SJSA1 (cell line): Measurements from ENCODE around the gene BACE2. TPM values are rescaled to one million over a fixed set of nuclear protein-coding genes. Genes with fewer than 3 reads are reported as not detected.
A peak's percentile ranks its signal among the peaks of the same experiment; 100 is the strongest.

Experiments
- DNase-seq, 2 experiments: peaks; one replicate each; pipeline ENCODE4 v3.0.0-alpha.2; 2015 to 2020; ENCODE audit warnings: low spot score in 2 of 2, low read depth in 1 of 2
- H3K27ac ChIP-seq: fragments of 250-450 bp; sonication (Bioruptor Pico); 2 replicates; pipeline ENCODE4 v1.5.1; 2020; ENCODE audit warnings: mild to moderate bottlenecking, moderate library complexity
- H3K27me3 ChIP-seq: fragments of 250-450 bp; sonication (Bioruptor Pico); replicated peaks from 2 replicates; pipeline ENCODE4 v1.5.1; 2020; ENCODE audit warnings: mild to moderate bottlenecking, moderate library complexity
- H3K36me3 ChIP-seq: fragments of 250-450 bp; sonication (Bioruptor Pico); 2 replicates; pipeline ENCODE4 v1.5.1; 2020; ENCODE audit warnings: mild to moderate bottlenecking
- H3K4me1 ChIP-seq: fragments of 250-450 bp; sonication (Bioruptor Pico); replicated peaks from 2 replicates; pipeline ENCODE4 v1.6.1; 2021; ENCODE audit warnings: mild to moderate bottlenecking
- H3K4me3 ChIP-seq: fragments of 250-450 bp; sonication (Bioruptor Pico); 2 replicates; pipeline ENCODE4 v1.5.1; 2020; ENCODE audit warnings: mild to moderate bottlenecking
- H3K9me3 ChIP-seq: fragments of 250-450 bp; sonication (Bioruptor Pico); replicated peaks from 2 replicates; pipeline ENCODE4 v1.5.1; 2020; ENCODE audit warnings: mild to moderate bottlenecking
- total RNA-seq: library from RNA; depleted of rRNA; stranded (reverse); fragments of >200 nt; shearing (Covaris generic); gene quantifications from 2 replicates; pipeline ENCODE4 v1.2.3, GENCODE V29; 2014

The BACE2 gene
- total RNA-seq, 1 experiment from 2014 or later, result 0.50 TPM

DNA sequence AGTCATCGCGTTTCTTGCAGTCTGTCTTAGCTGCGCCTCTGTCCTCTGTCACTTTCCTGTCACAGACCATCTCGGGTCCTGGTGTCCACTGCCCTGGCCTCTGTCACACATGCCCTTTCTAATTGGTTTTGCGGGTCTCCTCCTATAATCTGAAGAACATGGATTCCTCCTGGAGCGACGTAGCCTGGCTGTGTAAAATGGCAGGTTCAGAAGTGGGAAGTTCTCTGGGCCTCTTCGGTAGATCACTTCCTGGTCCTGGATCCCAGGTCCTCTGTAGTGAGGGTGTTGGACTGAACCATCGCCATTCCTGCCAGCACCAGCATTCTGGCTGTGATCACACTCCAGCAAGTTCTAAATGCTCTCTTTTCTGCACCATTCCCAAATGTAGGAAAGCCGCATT lies 149.5 kb downstream of the BACE2 start:
- DNase-seq, result no peak
- Histone ChIP-seq H3K4me3 (no peak overlapping the region), H3K27me3 (peaks cover 40% of the 10 kb centered on the region; the same call in 1 of the 2 replicates), H3K9me3 (no peaks in the 10 kb centered on the region), H3K27ac (no peak overlapping the region), H3K4me1 (no peaks in the 10 kb centered on the region), H3K36me3 (no peaks in the 10 kb centered on the region)

- H3K4me1 ChIP-seq, result no peaks in the 10 kb centered on the region
- H3K4me3 ChIP-seq, result no peak overlapping the region
- no peaks in the 10 kb centered on the region for H3K9me3 ChIP-seq
- peaks cover 40% of the 10 kb centered on the region; the same call in 1 of the 2 replicates for H3K27me3 ChIP-seq
- H3K27ac ChIP-seq, result no peak overlapping the region
- no peak for DNase-seq
- no peaks in the 10 kb centered on the region for H3K36me3 ChIP-seq
Measured at GRCh38 chr21:41318218-41318617, 150.3 kb downstream of the BACE2 start.

GRCh38 chr21:41319273-41319672 lies 151.3 kb downstream of the BACE2 start:
- H3K27me3 ChIP-seq, result peaks cover 34% of the 10 kb centered on the region; the same call in 1 of the 2 replicates
- H3K4me3 ChIP-seq, result no peak overlapping the region
- H3K27ac ChIP-seq, result no peak overlapping the region
- no peaks in the 10 kb centered on the region for H3K36me3 ChIP-seq
- no peak for DNase-seq
- H3K4me1 ChIP-seq, result no peaks in the 10 kb centered on the region
- no peaks in the 10 kb centered on the region for H3K9me3 ChIP-seq

GRCh38 chr21:41321211-41321907 lies 153.4 kb downstream of the BACE2 start:
- Histone ChIP-seq H3K27ac (no peak overlapping the region), H3K4me1 (no peaks in the 10 kb centered on the region), H3K9me3 (no peaks in the 10 kb centered on the region), H3K36me3 (no peaks in the 10 kb centered on the region), H3K4me3 (no peak overlapping the region), H3K27me3 (0 out of 2 replicates have a peak, but pooled peaks cover 16% of the 10 kb centered on the region)
- no peak for DNase-seq

DNA sequence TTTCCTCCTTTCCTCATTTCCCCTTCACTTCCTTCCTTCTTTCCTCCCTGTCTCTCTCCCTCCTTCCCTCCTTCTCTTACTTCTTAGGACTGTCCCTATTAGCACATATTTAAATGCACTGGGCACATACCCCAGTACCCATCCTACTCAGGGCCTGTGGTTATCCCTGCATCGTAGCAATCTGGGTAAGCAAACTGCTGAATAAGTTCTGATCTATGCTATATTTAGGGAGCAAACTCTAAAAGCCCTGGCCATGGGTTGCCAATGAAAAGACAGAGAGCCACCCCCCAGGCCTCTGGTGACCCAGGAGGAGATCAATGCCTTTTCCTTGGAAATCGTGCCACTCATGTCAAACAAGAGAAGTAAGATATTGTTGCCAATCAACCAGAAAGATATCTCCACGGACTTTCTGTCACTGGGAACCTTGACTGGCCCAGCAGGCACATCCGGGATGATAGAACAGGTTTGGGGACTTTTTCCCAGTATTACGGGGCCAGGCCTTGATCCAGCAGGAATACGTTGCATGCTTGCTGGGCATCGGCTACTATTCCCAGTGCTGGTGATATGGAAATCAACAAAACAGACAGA lies 154.0 kb downstream of the BACE2 start:
- Histone ChIP-seq H3K4me1 (no peaks in the 10 kb centered on the region), H3K9me3 (no peaks in the 10 kb centered on the region), H3K27ac (no peak overlapping the region), H3K4me3 (no peak overlapping the region), H3K27me3 (0 out of 2 replicates have a peak, but pooled peaks cover 10% of the 10 kb centered on the region), H3K36me3 (no peaks in the 10 kb centered on the region)
- no peak for DNase-seq

- no peak overlapping the region for H3K4me3 ChIP-seq
- 0 out of 2 replicates have a peak, but pooled peaks cover 6% of the 10 kb centered on the region for H3K27me3 ChIP-seq
- no peaks in the 10 kb centered on the region for H3K4me1 ChIP-seq
- no peaks in the 10 kb centered on the region for H3K36me3 ChIP-seq
- DNase-seq, result no peak
- H3K9me3 ChIP-seq, result no peaks in the 10 kb centered on the region
- no peak overlapping the region for H3K27ac ChIP-seq
Measured at GRCh38 chr21:41322496-41323382, 154.8 kb downstream of the BACE2 start.

GRCh38 chr21:41325138-41325912 lies 157.4 kb downstream of the BACE2 start:
- Histone ChIP-seq H3K27ac (no peak overlapping the region), H3K36me3 (no peaks in the 10 kb centered on the region), H3K27me3 (0 out of 2 replicates have a peak, but pooled peaks cover 6% of the 10 kb centered on the region), H3K4me1 (no peaks in the 10 kb centered on the region), H3K9me3 (0 out of 2 replicates have a peak, but pooled peaks cover 2% of the 10 kb centered on the region), H3K4me3 (no peak overlapping the region)
- no peak for DNase-seq

DNA sequence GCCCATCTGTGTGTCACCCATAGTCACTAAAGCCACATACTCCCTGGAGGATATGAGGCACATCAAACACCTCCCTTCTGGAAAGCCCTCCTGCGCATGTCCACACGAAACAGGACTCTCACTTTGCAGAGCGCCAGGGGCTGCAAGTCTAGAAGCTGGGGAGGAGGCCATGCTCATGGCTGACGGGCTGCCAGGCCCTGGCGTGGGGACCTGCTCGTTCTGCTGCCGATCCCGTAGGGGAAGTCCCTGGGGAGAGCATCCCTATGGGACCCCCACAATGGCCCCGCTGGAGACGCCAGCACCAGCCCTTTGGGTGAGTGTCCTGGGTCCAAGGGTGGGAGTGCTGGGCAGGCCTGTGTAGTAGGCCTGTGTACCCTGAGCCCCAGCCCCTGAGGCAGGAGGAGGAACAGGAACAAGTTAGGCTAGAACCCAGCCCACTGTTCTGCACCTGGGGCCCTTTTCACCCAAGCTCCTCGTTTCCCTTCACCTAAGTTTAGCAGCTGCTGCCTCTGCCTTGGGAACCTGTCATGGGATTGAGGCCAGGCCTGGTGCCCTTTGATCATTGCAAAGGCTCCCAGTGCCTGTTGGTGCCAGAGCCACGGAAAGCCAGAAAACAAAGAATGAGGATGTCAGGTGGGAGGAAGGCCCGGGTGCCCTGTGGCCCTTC lies 158.6 kb downstream of the BACE2 start:
- no peak for DNase-seq

DNA sequence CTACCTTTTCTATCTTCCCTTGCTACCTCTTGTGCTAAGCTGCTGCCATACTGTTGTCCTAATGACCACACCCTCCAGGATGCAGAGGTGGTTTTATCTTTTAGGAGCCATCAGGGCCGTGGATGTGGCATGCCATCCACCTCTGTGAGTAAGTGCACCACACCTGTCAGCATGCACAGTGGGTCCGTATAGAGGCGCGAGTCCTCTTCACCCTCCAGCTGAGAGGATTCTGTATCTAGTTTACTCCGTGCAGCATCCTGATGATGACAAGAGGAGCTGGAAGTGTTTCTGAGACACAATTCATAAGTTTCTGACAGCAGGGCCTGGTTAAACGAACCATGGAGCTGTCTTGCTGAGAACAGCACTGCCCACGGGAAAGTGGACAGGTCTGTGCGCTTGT lies 159.8 kb downstream of the BACE2 start:
- no peak overlapping the region for H3K27ac ChIP-seq
- no peak for DNase-seq

More for the DNA sequence above, 158.6 kb downstream of the BACE2 start:
- no peaks in the 10 kb centered on the region for H3K36me3 ChIP-seq
- 0 out of 2 replicates have a peak, but pooled peaks cover 4% of the 10 kb centered on the region for H3K9me3 ChIP-seq
- no peaks in the 10 kb centered on the region for H3K27me3 ChIP-seq
- no peak overlapping the region for H3K27ac ChIP-seq
- no peak overlapping the region for H3K4me3 ChIP-seq
- no peaks in the 10 kb centered on the region for H3K4me1 ChIP-seq

DNA sequence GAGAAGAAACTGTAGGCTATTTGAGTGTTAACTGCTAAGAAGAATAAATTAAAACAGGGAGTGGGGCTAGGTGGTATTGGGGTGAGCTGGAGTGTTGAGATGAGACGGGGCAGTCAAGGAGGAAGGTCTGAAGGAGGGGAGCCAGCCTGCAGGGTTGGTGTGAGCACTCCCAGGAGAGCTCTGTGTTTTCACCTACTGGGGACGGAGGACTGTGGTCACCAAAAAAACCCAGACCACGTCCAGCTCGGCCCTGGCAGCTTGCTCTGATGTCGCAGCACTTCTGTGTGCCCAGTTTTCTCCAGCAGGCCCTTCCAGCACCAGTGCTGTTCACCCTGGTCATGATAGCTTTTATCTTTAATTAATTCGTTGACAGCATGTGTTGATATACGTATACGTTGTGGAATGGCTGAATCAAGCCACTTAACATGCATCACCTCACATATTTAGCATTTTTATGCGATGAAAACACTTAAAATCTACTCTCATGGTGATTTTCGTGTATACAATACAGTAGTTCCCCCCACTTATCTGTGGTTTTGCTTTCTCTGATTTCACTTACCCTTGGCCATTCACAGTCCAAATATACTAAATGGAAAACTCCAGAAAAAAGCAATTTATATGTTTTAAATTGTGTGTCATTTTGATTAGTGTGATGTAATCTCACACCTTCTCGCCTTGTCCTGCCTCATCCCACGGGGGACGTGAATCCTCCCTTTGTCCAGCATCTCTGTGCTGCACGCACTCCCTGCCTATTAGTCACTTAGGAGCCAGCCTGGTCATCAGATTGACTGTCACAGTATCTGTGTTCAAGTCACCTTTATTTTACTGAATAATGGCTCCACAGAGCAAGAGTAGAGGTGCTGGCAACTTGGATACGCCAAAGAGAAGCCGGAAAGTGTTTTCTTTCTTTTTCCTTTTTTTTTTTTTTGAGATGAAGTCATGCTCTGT lies 161.0 kb downstream of the BACE2 start:
- Histone ChIP-seq H3K9me3 (0 out of 2 replicates have a peak, but pooled peaks cover 4% of the 10 kb centered on the region), H3K4me1 (no peaks in the 10 kb centered on the region), H3K27ac (no peak overlapping the region), H3K27me3 (no peaks in the 10 kb centered on the region), H3K36me3 (no peaks in the 10 kb centered on the region), H3K4me3 (no peak overlapping the region)
- DNase-seq, result peak in 1 of 2 experiments; percentile 7

More for the DNA sequence above, 159.8 kb downstream of the BACE2 start:
- no peaks in the 10 kb centered on the region for H3K27me3 ChIP-seq
- H3K9me3 ChIP-seq, result 0 out of 2 replicates have a peak, but pooled peaks cover 4% of the 10 kb centered on the region
- no peaks in the 10 kb centered on the region for H3K36me3 ChIP-seq
- H3K4me3 ChIP-seq, result no peak overlapping the region
- H3K4me1 ChIP-seq, result no peaks in the 10 kb centered on the region
